Keratinocyte (primary cell): ENCODE measurements around the gene MYCBP2. TPM values are rescaled to one million over a fixed set of nuclear protein-coding genes. Genes with fewer than 3 reads are reported as not detected.

Experiments used
- DNase-seq: peaks from one replicate; pipeline ENCODE4 v3.0.0-alpha.2; 2011; ENCODE audit warnings: low read depth, missing footprints, low spot score
- FAIRE-seq: peaks from 2 replicates; lab custom pipeline; 2011; peaks lifted over from hg19 to GRCh38; lab: Jason Lieb, UNC
- H2AFZ ChIP-seq: 2 replicates; pipeline ENCODE4 v1.6.0; 2012; ENCODE audit warnings: low read length, control low read depth, inconsistent platforms; ENCODE audit not compliant: control insufficient read depth
- H3K27ac ChIP-seq: 2 replicates; pipeline ENCODE4 v1.5.1; 2011; ENCODE audit warnings: low read length; ENCODE audit not compliant: control insufficient read depth, insufficient read depth
- H3K27me3 ChIP-seq: 3 replicates; pipeline ENCODE4 v1.6.0; 2011; ENCODE audit warnings: low read length; ENCODE audit not compliant: control insufficient read depth, insufficient read depth; ENCODE audit errors: extremely low read depth
- H3K36me3 ChIP-seq, 2 experiments: 2 replicates in 1 of 2; 3 replicates in 1 of 2; pipeline ENCODE4 v1.5.1; 2011; ENCODE audit warnings: low read length in 2 of 2, mild to moderate bottlenecking in 1 of 2; ENCODE audit not compliant: control insufficient read depth in 2 of 2, insufficient read depth in 2 of 2; ENCODE audit errors: extremely low read depth in 1 of 2
- H3K4me1 ChIP-seq: 3 replicates; pipeline ENCODE4 v1.5.1; 2011; ENCODE audit warnings: low read length; ENCODE audit not compliant: control insufficient read depth, insufficient read depth; ENCODE audit errors: extremely low read depth
- H3K4me2 ChIP-seq: 3 replicates; pipeline ENCODE4 v1.6.0; 2011; ENCODE audit warnings: low read depth, low read length; ENCODE audit not compliant: control insufficient read depth, insufficient read depth; ENCODE audit errors: extremely low read depth
- H3K4me3 ChIP-seq, 3 experiments: fragments of 200-600 bp in 1 of 3; sonication (generic) in 1 of 3; 2 replicates in 2 of 3; 3 replicates in 1 of 3; pipeline ENCODE4 v1.5.1; 2011 to 2016; ENCODE audit warnings: low read length in 3 of 3, mild to moderate bottlenecking in 3 of 3, control low read depth in 2 of 3, inconsistent platforms in 1 of 3, low read depth in 1 of 3, mixed read lengths in 1 of 3, mixed run types in 1 of 3, moderate library complexity in 1 of 3; ENCODE audit not compliant: control insufficient read depth in 2 of 3, insufficient read depth in 2 of 3; ENCODE audit errors: extremely low read depth in 1 of 3
- H3K79me2 ChIP-seq: 2 replicates; pipeline ENCODE4 v1.6.0; 2012; ENCODE audit warnings: low read length; ENCODE audit not compliant: control insufficient read depth, insufficient read depth
- H3K9ac ChIP-seq: 3 replicates; pipeline ENCODE4 v1.6.0; 2011; ENCODE audit warnings: low read length; ENCODE audit not compliant: control insufficient read depth, insufficient read depth; ENCODE audit errors: extremely low read depth
- H3K9me1 ChIP-seq: 3 replicates; pipeline ENCODE4 v1.6.0; 2011; ENCODE audit warnings: low read length; ENCODE audit not compliant: control insufficient read depth, insufficient read depth; ENCODE audit errors: extremely low read depth
- H3K9me3 ChIP-seq: 2 replicates; pipeline ENCODE4 v1.5.1; 2012; ENCODE audit warnings: low read depth, low read length; ENCODE audit not compliant: control insufficient read depth
- H4K20me1 ChIP-seq: 3 replicates; pipeline ENCODE4 v1.6.0; 2011; ENCODE audit warnings: low read length; ENCODE audit not compliant: control insufficient read depth, insufficient read depth; ENCODE audit errors: extremely low read depth
- EZH2 ChIP-seq: IDR thresholded peaks from one replicate; pipeline ENCODE4 v1.6.1; 2012; ENCODE audit warnings: inconsistent platforms, mild to moderate bottlenecking, low read length, moderate library complexity
- dilution Hi-C: fragments of 300-500 bp; cut with MboI; formaldehyde crosslinking; loops from one replicate; pipeline ENCODE4 v1.7.0; 2020; ENCODE audit warnings: low sequenced_read_pairs; ENCODE audit not compliant: extremely low pct_ligation_motif_present
- polyA plus RNA-seq, 5 experiments: library from polyadenylated mRNA; depleted of rRNA in 3 of 5; stranded (reverse) in 3 of 5; stranded (forward) in 1 of 5; unstranded in 1 of 5; fragments of >200 nt; gene quantifications; 1 replicate in 1 of 5; 2 replicates in 3 of 5; 3 replicates in 1 of 5; pipeline versions ENCODE4 v1.2.1 to v1.2.3, GENCODE V29; 2011 to 2012; ENCODE audit warnings: missing spikeins in 2 of 5, low read depth in 1 of 5, low replicate concordance in 1 of 5
- TF ChIP-seq, protein P1 (sequence below), 3 experiments: IDR thresholded peaks in 1 of 3; conservative IDR thresholded peaks in 1 of 3; optimal IDR thresholded peaks in 1 of 3; 2 replicates in 2 of 3; 3 replicates in 1 of 3; pipeline versions ENCODE3 to v1.5.1; 2011; ENCODE audit warnings: low read length in 3 of 3, mild to moderate bottlenecking in 3 of 3, moderate library complexity in 2 of 3, control low read depth in 1 of 3, inconsistent platforms in 1 of 3; ENCODE audit not compliant: insufficient read depth in 2 of 3; ENCODE audit errors: extremely low read depth in 1 of 3

Gene MYCBP2
- polyA plus RNA-seq, 1 donor (not counting 4 experiments of a cell fraction or from before 2014, with no cell fraction given): 43.8 TPM

DNA sequence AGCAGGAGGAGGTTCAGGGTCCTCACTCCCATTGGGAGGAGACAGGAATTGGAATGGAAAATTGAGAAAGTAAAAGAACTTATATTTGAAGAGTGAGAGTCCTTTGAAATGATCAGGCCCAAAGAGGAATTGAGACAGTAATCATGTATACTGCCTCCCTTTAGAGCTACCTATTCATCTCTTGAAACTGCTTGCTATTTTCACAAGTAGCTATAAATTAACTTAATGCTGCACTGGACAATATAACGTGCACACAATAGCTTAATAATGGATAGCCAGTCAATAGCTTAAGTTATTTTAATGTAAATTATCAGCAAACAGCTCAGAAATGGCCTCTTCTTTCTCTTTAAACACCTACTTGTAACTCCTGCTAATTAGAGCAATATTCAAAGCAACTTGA, 46.6 kb upstream of the MYCBP2 start:
- TF ChIP-seq, protein P1, sequence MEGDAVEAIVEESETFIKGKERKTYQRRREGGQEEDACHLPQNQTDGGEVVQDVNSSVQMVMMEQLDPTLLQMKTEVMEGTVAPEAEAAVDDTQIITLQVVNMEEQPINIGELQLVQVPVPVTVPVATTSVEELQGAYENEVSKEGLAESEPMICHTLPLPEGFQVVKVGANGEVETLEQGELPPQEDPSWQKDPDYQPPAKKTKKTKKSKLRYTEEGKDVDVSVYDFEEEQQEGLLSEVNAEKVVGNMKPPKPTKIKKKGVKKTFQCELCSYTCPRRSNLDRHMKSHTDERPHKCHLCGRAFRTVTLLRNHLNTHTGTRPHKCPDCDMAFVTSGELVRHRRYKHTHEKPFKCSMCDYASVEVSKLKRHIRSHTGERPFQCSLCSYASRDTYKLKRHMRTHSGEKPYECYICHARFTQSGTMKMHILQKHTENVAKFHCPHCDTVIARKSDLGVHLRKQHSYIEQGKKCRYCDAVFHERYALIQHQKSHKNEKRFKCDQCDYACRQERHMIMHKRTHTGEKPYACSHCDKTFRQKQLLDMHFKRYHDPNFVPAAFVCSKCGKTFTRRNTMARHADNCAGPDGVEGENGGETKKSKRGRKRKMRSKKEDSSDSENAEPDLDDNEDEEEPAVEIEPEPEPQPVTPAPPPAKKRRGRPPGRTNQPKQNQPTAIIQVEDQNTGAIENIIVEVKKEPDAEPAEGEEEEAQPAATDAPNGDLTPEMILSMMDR (optimal IDR thresholded peaks at IDR 0.05 in 1 of 3, IDR thresholded peaks at IDR 0.05 in 1 of 3, conservative IDR thresholded peaks at IDR 0.05 in 1 of 3; ENCODE audit: extremely low read depth in 1 of 3, insufficient read depth in 2 of 3, low read length in 3 of 3): no peak
- TF ChIP-seq EZH2: no peak
- dilution Hi-C loops: no loop called here
- FAIRE-seq: no peak

DNA sequence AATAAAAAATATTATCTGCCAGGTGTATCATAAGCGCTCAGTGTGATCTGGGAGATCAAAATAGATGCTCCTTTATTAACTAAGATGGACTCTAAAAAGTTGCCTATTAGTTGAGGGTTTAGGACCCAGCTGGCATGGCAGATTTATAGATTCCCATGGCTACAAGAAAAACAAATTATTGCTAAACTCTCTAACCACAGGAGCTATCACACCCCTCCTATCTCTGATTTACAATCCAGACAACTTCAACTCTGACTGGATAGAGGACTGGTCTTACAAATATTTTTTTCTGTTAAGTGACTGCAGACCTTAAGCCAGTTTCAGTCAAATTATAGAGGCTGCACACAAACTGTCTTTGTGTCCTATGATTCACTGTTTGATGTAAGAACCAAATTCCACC, 45.4 kb upstream of the MYCBP2 start:
- Histone ChIP-seq H3K27me3 (no peaks in the 10 kb centered on the region), H2AFZ (no peak overlapping the region), H4K20me1 (no peaks in the 10 kb centered on the region), H3K4me1 (no peaks in the 10 kb centered on the region), H3K4me2 (no peak overlapping the region), H3K9ac (no peak overlapping the region), H3K9me3 (no peaks in the 10 kb centered on the region), H3K36me3 (no peaks in the 10 kb centered on the region), H3K27ac (no peak overlapping the region), H3K9me1 (no peaks in the 10 kb centered on the region), H3K79me2 (no peaks in the 10 kb centered on the region), H3K4me3 (no peak overlapping the region)
- FAIRE-seq (no peak), DNase-seq (no peak)
- dilution Hi-C loops: no loop called here
- TF ChIP-seq, protein P1 (optimal IDR thresholded peaks at IDR 0.05 in 1 of 3, IDR thresholded peaks at IDR 0.05 in 1 of 3, conservative IDR thresholded peaks at IDR 0.05 in 1 of 3; ENCODE audit: extremely low read depth in 1 of 3, insufficient read depth in 2 of 3, low read length in 3 of 3): no peak
- no peak for TF ChIP-seq EZH2

More for the DNA sequence above, 46.6 kb upstream of the MYCBP2 start:
- H3K27me3 ChIP-seq: no peaks in the 10 kb centered on the region
- no peak overlapping the region for H3K4me2 ChIP-seq
- DNase-seq: no peak
- no peaks in the 10 kb centered on the region for H4K20me1 ChIP-seq
- no peaks in the 10 kb centered on the region for H3K4me1 ChIP-seq
- no peak overlapping the region for H2AFZ ChIP-seq
- no peaks in the 10 kb centered on the region for H3K36me3 ChIP-seq
- H3K27ac ChIP-seq: no peak overlapping the region
- no peak overlapping the region for H3K4me3 ChIP-seq
- H3K79me2 ChIP-seq: no peaks in the 10 kb centered on the region
- no peak overlapping the region for H3K9ac ChIP-seq
- no peaks in the 10 kb centered on the region for H3K9me1 ChIP-seq
- H3K9me3 ChIP-seq: no peaks in the 10 kb centered on the region
